Stimulated activated CD4-positive, alpha-beta T cell treated with anti-CD3 and anti-CD28 coated beads, Interleukin-4, amount 100 ng/mL, for 4 hours (primary cell): Measurements from ENCODE around the gene MRM3.
"Not testable (repeated sequence)": the region's sequence is repeated elsewhere in the genome, so short reads cannot be mapped to it uniquely, and the experiment has no call there.

Source experiments
- DNase-seq, 2 experiments: peaks; one replicate each; pipeline ENCODE4 v3.0.0-alpha.2; 2020

The MRM3 gene

DNA sequence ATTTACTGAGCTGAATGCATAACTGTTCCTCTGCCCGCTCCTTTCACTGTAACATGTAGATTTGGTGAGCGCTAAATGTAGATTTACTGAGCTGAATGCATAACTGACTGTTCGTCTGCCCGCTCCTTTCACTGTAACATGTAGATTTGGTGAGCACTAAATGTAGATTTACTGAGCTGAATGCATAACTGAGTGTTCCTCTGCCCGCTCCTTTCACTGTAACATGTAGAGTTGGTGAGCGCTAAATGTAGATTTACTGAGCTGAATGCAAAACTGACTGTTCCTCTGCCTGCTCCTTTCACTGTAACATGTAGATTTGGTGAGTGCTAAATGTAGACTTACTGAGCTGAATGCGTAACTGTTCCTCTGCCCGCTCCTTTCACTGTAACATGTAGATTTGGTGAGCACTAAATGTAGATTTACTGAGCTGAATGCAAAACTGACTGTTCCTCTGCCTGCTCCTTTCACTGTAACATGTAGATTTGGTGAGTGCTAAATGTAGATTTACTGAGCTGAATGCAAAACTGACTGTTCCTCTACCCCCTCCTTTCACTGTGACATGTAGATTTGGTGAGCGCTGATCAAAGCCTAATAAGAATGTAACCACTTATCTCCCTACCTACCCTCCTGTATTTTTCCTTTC lies 26.7 kb upstream of the MRM3 start:
- not testable (repeated sequence) for DNase-seq

DNA sequence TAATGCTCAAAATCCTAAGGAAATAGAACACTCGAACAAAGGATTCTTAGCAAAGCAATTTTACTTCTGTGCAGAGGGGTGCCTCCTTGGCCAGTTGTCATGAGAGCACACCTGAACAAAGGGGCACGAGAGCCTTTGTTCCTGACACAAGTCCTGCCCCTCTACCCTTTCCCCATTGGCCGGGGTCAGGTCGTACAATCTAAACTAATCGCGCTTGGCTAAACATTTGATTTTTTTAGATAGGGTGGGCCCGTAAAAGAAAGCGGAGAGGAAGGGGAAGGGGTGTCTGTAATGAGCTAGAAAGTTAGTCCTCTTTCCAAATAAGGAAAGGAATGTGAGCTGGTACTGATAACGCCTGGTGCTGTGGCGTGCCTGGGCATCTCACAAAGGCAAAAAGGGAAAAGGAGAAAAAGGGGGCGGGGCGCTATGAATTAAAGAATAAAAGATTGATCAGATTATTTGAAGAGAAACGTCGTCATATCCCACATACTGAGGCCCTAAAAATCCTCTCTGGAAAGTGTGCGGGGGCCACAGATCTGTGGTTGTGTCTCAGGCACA lies 26.1 kb upstream of the MRM3 start:
- not testable (repeated sequence) for DNase-seq

DNA sequence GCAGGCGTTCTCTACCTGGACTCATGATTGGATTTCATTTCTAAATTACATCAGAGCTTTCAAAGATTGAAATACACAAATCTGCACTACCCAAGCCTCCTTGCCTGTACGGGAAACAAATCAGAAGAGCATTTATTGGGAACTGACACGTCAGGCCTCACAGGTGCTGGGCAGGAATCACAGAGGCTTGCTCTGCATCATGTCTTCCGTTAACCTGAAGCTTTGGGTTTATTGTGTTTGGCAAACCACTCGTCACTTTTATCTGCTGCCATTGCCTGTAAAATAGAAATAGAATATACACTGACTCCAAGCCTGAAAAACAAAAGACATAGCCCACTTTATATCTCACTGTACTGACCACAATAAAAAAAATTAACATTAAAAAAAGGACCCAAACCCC lies 22.2 kb upstream of the MRM3 start:
- DNase-seq = no peak

DNA sequence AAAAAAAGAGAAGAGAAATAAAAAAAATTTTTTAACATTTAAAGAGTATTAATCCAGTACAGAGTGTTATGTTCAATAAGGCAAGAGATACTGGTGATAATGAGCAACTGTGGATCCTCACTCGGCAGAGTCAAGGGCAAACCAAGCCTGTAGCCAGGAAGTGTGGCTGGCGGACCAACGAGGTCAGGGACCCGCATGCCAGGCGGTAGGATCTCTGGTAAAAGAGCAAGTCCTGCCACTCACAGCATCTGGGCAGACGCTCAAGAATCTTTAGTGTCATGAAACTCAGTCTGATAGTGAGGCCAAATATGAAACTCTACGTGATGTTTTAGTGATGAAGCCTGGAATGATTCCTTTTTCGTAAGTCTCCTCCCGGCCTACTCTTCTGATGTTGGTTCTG lies 21.8 kb upstream of the MRM3 start:
- no peak for DNase-seq

DNA sequence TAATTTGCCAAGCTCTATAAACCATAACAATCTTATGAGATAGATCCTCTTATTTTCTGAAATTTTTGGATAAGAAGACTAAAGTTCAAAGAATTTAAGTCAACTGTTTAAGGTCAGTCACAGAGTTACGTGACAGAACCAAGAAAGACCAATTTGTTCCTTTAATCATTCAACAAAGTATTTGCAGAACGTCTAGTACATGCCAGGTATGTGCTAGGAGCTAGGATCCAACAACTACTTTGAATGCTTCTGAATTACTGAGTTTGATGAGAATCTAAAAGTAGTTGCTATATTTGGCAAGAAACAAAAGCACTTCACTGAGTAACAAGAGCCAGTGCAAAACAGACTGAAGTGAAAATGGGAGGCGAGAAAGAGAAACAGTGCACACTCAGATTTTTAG lies 15.1 kb upstream of the MRM3 start:
- DNase-seq = no peak

DNA sequence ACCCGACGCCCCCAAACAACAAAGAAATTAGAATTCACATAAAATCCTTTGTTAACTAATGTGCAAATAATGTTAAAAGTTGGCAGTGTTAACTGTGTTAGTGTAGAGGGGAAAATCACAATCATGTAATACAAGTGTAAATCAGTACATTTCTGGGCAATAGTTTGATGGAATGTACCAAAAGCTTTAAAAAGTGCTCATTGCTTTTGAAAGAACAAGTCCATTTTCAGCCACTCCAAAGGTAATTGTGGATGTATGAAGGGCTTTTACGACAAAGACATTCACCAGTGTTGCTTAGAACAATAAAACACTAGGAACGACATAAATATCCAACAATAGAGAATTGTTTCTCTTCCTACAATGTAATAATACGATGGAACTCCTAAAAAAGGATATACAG lies 9.1 kb upstream of the MRM3 start:
- DNase-seq = no peak

DNA sequence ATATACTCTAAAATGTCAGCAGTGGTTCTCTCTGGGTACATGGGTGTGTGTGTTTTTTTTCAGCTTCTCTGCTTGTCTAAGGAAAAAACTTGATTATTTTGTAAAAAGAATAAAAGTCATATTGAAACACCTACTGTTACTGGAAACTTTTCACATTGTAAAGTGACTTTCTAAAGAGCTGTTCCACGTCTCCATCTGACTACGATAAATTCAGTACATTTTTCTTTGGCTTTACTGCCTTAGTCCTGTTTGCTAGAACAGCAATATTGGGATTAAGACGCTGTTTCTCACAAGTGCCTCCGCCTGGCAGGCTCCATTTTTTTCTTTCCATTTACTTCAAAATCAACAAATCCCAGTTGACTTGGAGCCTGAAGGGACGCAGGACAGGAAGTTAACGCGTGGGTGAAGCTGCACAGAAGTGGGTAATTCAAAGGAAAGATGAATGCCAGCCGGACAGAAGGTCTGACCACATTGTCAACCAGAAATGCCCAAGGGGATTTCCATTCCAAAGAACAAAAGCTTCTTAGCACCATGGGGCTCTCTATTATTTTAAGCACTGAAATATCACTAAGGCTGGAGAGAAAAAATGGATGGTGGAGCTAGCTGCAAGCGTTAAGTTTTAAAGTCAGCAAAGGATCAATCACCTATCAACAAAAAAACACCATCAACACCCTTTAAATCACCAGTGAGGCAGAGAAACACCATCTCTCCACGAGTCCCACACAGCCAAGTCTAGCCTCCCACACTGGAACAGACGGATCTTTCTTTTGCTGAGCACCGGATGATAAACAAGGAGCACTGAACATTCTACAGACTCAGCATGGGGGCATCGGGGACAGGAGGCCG lies 8.5 kb upstream of the MRM3 start:
- no peak for DNase-seq

DNA sequence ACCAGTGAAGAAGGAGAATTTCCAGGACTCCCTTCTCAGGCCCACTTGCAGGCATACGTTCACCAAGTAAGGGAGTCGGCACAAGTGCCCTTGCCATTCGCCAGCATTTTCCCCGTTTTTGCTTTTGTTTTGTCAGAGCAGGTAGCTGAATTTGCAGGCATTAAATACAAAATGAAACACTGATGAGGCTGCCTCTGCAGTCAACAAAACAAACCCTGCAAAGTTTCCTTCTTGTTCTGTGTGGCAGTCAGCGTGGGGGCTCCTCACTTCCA lies 7.9 kb upstream of the MRM3 start:
- DNase-seq = no peak

DNA sequence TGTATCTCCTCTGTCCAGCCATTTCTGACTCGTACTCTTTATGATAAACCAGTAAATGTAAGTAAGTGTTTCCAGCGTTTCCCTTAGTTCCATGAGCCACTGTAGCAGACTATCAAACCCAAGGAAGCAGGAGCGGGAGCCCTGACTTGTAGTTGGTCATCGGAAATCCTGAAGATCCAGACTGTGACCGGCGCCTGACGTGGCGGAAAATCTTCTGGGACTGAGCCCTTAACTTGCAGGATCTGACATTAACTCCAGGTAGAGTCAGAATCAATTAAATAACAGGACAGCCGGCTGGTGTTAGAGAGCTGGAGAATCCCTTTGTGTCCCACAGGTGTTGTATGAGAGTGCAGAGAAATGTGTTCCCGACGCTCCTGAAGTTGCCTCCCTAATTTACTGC lies 4.1 kb upstream of the MRM3 start:
- DNase-seq = no peak

DNA sequence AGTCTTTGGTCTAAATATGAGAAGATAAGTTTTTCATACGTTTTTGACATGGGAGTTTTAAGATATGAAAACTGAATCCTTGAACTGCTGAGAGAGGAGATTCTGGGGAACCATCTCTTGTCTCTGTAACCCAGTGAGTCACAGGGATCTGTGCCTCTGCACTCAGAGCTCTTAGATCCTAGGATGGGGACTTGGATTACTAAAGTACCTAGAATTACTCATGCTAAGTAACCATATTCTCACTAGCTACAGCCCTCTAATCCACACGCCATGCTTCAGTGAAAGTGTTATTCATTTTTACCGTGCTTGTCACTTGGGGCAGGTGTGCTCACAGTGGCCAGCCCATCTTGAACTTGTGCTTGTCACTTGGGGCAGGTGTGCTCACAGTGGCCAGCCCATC lies 2.0 kb downstream of the MRM3 start:
- DNase-seq = no peak

DNA sequence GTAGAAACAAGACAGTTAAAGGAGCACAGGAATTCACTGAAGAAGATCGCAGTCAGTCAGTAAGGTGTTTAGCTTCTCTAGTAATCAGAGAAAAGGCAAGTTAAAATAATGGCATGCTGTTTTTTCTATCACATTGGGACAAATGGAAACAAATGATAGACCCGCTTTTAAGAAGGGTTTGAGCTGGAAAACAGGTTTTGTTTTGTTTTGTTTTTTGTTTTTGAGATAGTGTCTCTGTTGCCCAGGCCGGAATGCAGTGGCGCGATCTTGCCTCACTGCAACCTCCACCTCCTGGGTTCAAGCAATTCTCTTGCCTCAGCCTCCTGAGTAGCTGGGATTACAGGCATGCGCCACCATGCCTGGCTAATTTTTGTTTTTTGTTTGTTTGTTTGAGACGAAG lies 3.7 kb downstream of the MRM3 start:
- not testable (repeated sequence) for DNase-seq

DNA sequence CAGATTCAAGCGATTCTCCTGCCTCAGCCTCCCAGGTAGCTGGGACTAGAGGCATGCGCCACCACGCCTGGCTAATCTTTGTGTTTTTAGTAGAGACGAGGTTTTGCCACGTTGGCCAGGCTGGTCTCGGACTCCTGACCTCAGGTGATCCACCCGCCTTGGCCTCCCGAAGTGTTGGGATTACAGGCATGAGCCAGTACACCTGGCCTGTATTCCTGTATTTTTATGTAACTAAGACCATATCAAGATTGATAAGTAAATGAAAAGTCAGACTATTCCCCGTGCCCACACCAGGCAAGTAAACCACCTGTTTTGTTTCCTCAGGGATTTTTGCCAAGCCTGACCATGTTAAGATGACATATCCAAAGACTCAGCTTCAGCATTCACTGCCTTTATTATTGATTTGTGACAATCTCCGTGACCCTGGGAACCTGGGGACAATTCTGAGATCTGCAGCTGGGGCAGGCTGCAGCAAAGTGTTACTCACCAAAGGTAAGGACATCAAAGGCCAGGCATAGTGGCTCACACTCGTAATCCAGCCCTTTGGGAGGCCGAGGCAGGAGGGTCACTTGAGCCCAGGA lies 5.6 kb downstream of the MRM3 start:
- no peak for DNase-seq

DNA sequence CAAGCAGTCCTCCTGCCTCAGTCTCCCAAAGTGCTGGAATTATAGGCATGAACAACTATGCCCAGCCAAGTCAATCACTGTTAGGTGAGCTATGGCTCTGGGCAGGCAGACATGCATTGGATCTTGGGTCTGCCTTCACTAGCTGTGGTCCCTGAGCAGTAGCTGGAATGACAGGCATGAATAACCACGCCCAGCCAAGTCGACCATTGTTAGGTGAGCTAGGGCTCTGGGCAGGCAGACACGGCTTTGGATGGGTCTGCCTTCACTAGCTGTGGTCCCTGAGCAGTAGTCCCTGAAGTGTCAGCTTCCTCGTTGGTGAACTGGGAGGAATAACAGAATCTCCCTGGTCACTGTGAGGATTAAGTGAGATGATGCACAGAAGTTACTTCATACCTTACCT lies 6.4 kb downstream of the MRM3 start:
- no peak for DNase-seq

DNA sequence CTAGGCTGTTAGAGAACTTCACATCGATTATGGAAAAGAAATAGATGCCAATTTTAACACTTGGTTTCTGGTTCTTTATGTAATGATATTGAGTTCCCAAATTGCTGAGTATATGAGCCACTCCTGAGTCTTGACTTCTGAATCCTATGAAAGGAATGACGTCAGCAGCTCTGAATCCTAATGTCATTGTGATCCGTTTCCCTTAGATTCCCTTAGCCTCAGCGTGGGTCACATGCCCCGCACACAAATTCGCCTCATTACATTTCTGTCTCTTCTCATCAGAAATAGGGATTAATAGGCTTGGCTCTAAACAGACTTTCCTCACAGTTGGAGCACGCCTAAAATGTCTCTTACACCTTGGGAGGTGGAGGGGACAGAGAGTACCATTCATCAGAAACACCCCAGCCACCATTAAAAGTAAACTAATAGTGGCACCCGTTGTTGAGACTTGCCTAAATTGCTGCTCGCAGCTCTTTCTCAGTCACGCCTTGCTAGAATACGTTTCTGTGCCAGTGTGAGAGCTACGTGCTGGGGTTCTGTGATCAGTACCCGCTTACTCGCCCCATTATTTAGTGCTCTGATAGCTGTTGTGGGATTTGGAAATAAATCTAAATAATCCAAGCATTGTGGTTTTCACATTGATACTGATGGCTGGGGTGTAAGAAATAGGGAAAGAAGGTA lies 7.1 kb downstream of the MRM3 start:
- DNase-seq = no peak

DNA sequence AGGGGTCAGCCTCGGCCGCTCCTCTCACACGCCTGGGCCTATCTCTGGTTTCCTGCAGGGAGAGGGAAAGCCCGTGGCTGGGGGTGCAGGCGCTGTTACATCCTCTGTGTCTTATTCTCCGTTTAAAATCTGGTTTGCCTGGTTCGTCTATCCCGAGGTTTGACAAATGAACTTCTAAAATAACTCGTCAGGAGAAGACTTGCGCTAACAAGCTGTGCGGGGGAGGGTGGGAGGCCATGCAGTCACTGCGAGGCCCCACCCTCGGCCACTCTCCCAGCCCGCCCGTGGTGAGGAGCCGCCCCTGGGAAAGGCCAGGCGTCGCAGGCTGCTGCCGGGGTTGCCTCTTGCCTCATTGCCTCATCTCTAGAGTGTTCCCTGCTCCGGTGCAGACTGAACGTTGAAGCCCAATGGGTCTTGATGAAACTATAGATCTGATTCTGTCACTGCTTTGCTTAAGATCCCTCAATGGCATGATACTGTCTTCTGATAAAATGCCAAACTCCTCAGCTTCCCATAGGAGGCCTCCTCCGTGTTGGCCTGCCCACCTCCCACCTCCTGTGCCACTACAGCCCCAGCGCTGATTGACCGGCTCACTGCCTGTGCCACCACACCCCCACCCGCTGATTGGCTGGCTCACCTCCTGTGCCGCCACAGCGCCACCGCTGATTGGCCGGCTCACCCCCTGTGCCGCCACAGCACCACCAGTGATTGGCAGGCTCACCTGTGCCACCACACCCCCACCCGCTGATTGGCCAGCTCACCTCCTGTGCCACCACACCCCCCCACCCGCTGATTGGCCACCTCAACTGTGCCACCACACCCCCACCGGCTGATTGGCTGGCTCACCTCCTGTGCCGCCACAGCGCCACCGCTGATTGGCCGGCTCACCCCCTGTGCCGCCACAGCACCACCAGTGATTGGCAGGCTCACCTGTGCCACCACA lies 8.0 kb downstream of the MRM3 start:
- not testable (repeated sequence) for DNase-seq

DNA sequence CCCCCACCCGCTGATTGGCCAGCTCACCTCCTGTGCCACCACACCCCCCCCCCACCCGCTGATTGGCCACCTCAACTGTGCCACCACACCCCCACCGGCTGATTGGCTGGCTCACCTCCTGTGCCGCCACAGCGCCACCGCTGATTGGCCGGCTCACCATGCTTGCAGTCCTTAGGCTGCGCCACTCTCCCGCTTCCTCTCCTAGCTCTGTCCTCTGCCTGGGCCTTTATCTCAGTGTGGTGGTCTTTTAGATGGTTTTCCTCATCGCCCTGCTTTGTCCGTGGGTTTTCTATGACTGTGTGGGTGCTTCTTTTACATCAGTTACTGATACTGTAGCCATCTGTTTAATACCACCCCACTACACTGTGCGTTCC lies 8.7 kb downstream of the MRM3 start:
- not testable (repeated sequence) for DNase-seq

DNA sequence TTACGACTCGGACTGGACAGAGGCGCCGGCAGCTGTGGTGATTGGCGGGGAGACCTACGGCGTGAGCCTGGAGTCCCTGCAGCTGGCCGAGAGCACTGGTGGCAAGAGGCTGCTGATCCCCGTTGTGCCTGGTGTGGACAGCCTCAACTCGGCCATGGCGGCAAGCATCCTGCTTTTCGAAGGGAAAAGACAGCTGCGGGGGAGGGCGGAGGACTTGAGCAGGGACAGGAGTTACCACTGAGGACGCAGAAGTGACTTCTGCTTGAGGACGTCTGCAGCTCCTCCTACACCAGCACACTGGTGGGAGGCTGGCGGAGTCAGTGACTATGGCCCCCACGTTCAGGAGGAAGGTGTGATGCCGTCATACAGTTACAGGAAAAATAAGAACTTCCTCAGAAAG lies 9.7 kb downstream of the MRM3 start:
- DNase-seq = no peak

DNA sequence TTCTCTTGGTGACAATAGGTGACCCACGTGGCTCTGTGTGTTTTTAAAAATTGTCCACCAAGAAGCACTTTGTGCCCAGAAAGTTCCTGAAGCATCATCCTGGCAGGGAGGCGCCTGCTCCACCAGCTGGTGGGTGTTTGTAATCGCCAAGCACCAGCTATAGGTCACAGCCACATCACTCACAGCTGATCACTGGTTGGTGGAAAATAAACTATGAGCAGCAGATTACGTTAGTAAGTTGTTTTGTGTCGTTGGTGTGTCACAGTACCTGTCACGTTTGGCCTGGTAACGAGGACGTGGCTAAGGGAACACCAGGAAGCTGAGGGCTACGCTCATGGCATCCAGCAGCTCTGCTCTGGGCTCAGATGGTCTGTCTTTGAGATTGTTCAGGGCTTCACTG lies 10.1 kb downstream of the MRM3 start:
- DNase-seq = no peak

DNA sequence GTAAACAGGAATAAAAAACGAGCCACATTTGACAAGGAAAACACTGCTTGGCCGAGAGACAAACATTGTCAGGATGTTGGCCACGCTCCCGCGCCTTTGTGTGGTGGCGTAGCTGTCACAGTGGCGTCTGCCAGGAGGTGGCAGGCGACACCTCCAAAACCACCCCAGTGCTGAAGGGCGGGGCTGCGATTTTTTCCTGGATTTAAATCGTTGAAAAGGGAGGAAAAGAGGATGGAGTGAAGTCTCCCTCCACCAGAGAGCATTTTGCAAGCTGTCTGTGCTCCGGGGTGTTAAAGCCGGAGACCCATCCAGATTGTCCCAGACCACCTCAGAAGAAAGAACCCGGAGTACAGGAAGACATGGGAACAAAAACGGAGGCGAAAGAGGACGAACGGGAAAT lies 12.7 kb downstream of the MRM3 start:
- peak; percentile 17 to 24 for DNase-seq

DNA sequence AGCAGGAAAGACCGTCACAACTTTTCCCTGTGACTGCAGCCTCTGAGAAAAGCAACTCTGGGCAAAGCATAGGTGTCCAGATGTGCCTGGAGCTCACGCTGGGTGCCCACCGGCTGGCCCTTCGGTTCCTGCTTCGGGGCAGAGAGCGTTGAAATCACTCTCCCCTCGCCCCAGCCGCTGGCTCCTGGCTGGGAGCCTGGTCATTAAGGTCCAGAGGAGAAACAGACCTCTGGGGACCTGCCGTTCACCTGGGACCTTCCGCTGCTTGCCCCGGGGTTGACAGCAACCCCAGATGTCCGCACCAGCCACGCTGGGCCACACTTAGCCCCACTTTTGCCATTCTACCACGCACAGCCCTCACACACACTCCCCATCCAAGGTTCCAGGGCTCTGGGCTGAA lies 13.1 kb downstream of the MRM3 start:
- no peak for DNase-seq

DNA sequence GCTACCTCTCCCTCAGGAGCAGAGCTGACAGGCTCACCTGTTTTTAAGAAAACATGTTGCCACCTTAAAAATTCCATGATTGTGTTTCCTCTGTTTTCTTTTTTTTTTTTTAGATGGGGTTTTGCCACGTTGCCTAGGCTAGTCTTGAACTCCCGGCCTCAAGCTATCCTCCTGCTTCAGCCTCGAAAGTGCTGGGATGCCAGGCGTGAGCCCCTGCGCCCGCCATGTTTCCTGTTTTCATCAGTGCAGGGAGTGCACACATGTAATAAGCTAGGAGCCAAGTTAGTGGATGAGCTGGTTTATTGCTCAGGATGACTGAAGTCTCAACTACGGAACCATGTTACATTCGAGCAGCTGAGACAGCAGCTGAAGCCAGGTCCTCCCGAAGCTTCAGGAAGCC lies 13.6 kb downstream of the MRM3 start:
- no peak for DNase-seq

DNA sequence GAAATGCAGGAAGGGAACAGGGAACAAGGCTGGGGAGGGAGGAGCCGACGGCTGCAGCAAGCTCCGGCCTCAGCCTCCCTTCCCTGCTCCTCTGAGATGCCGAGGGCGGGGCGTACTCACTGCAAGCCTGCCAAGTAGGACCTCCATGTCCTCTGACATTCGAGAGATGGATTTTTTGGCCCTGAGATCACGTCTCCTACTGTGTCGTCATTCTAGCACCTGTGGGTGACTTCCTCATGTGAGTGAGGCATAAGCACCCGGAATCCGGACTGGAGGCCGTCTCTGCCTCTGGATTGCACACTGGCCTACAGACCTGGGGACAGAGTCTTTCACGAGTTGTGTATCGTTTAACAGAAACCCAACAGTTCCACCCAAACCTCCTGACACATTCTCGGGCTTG lies 14.5 kb downstream of the MRM3 start:
- no peak for DNase-seq
